HG03571 (cell line): ENCODE results near the gene GNG12.

Experiments used
- ATAC-seq: cut with Tn5 transposase; IDR thresholded peaks from one replicate; pipeline ENCODE4 v1.9.1; 2021; ENCODE audit not compliant: unreplicated experiment

Gene GNG12

DNA sequence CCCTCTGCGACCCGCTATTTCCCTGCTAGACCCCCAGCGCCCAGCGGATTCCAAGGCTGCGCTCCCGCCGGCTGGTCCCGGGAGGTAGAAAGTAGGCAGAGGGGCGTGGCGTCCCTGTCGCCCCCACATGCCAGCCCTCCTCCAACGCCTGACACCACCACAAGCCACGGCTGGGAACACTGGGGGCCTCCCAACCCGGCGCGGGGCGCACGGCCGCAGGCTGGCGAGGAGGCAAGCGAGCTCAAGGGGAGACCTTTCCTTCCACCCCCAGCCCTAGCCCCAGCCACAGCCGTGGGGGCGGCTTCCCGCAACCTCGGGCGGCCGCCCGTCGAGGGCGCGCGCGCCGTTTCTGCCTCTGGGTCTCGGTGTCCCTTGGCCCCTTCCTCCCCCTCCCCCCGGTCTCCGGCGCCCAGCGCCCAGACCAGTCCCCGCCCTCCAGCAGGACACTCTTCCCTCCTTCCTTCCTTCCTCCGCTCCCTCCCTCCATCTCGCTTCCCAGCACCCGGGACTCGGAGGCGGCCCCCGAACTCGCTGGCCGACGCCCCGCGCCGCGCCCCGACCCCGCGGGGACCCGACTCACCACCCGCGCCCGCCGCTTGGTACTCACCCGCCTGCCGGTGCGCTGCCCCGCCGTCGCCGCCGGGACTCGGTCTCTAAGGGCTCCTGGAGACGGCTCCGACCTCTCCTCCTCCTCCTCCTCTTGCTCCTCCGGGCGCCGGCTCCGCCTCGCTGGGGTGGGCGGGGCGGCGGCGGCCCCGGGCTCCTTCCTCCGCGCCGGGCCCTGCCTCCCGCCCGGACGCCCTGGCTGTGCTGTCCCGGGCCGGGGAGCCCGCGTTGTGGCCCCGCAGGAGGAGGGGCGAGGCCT is at the start of gene GNG12:
GNG12 (minus strand) TSS at position 731 of the 865 bp plus-strand sequence. CDS start 125,781 bp downstream, outside the sequence.
- no peak for ATAC-seq

DNA sequence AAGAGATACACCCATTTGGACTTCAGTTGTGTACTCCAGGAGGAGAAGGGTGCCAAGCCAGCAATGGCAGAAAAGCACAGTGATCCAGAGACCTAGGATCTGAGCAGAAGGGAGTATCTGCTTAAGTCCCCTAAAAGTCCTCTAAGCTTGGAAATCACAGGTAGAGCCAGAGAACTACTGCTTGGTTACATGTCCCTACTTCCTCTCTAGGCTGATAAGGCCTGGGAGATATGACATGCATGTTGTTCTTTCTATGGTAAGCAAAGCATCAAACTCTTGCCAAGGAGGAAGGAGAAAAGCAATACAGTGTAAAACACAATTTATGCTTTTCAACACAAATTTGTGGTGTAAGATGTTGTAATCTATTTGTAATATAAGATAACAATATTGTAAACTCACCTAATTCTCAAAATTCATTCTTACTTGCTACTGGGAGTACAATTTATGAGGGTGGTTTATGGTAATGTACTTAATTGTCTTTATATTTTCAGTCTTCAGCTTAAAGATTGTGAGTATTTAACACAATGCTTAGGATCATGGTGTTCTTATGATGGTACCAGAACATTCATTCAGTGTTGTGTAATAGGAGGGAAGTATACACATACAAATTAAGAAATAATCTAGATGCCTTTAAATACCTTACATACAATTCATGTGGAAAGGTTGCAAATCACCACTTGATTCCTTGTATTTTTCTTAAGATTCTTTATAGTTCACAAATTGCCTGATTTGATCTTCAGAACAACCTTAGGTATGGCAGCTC is 49.1 kb upstream of the GNG12 start:
- no peak for ATAC-seq

DNA sequence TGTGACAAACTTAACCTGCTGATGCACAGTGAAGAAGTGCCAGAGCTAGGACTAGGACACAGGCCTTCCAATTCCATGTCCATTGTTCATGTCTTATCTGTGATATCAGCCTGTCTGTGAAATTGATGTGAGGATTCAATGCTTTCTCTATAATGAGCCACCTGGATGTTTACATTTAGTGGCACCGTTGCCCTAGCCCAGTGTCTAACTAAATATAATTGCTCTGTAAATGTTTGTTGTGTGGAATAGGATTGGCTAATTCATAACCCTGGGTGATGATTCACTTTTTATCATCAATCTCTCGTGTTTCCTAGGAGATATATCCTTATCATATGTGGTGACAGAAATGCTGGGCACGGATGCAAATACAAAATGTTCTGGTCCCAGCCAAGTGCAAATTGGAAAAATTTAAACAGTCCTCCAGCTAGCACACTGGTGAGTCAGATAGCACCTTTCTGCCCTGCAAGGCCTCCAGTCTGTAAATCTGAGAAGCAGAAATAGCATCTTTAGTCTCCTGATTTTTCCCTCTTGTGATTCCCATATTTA is 46.9 kb upstream of the GNG12 start:
- ATAC-seq = no peak

DNA sequence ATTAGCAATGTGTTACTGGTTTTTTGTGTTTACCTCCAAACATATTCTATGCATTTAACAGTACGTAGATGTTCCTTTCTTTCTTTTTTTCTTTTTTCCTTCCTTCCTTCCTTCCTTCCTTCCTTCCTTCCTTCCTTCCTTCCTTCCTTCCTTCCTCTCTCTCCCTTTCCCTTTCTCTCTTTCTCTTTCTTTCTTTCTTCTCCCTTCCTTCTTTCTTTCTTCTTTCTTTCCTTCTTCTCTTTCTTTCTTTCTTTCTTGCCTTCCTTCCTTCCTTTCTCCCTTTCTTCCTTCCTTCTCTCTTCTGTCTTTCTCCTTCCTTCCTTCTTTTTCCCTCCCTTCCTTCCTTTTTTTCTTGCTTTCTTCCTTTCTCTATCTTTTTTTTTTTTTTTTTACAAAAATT is 46.2 kb upstream of the GNG12 start:
- no peak for ATAC-seq

DNA sequence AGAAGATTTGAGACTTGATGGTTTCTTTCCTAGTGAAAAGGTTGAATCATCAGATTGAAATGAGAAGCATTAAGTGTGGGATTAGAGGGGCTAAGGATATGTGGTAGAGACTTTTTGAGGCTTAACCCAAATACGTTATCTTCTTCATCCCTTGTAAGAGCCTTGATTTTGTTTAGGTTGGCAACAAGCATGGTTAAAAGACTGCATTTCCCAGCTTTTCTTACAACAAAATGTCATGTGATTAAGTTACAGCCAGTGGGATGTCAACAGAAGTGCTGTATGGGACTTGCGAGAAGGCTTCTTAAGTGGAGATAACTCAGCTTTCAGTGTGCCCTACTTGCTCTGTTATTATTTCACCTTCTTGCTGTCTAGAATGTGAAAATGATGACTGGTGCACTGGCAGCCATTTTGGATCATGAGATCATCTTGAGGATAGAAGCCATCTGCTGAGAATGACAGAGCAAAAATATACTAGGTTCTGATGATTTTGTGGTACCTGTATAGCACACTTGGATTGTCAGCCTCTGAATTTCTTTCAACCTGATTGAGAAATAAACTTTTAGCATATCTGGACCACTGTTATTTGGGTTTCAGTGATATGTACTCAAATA is 41.3 kb upstream of the GNG12 start:
- ATAC-seq = no peak

DNA sequence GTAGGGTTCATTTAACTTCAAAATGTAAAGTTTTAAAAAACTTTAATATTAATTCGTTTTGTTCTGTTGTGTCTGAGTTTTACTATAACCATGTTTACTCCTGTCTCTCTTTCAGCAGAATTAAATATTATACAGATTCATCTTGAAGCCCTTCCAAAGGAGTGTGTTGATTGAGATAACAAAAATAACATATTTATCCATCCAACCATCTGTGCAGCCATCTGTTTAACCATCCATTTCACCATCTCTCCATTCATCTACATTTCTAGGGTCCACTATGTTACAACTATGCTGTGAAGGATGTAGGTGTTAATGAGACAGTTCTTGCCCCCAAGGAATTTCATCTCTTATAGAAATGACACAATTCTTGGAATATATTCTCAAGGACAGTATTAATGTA is 36.0 kb upstream of the GNG12 start:
- ATAC-seq = no peak

DNA sequence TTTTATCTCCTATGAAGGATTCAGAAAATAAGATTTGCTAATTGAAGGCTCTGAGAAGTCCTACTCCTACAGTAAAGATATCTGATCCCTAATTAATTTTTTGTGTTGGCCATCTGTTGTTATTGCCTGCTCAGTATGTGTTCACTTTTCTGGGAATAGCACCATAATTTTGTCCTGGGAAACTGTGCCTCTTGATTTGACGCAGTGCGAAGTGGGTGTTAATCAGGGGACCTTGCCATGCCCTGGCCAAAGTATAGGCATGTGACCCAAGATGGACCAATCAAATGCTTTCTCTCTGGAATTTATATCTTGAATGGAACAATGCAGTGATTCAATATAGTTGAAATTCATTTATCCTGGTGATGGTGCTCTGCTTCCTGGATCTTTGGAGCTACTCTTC is 30.4 kb upstream of the GNG12 start:
- no peak for ATAC-seq

DNA sequence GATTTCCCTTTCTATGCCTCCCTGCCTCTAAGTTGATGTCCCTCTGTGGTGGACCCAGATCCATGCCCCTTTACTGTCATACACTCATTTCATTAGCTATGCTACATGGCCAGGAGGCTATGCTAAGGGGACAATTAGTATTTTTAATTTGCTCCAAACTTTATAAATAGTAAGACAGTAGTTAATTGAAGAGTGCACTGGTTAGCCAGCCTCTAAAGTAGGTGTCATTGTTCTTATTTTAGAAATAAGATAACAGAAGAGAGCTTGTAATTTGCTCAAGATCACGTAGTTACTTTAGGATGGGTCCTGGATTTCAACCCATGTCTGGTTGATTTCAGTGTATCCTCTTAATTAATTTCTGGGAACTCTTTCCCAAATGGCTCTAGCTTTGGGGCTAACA is 29.4 kb upstream of the GNG12 start:
- ATAC-seq = no peak

DNA sequence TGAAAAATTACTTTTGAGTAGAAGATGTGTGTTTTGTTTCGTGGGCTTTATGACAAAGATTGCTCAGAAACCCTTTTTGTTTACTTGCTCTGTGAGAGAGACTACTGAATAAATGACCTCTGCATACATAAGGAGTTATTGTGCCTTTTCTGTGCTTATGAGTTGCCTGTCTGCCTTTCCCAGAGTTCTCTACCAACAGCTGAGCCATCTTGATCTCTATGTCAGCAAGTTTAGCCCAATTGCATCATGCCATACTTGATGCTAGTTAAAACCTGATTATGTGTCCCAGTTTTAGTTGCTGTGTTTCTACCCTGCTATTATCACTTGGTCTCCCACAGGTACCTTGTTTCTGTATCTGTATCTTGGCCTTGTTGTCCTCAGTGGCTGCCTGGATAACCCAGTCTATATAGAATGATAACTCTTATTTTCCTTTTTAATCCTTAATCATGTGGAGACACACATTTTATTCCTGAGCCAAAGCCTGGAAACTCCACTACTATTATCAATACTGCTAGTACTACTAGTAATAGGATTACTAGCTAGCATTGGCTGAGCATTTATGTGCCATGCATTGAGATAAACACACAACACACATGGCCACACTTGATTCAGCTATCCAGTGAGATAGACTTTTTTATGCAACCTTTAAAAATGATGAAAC is 28.7 kb upstream of the GNG12 start:
- no peak for ATAC-seq

DNA sequence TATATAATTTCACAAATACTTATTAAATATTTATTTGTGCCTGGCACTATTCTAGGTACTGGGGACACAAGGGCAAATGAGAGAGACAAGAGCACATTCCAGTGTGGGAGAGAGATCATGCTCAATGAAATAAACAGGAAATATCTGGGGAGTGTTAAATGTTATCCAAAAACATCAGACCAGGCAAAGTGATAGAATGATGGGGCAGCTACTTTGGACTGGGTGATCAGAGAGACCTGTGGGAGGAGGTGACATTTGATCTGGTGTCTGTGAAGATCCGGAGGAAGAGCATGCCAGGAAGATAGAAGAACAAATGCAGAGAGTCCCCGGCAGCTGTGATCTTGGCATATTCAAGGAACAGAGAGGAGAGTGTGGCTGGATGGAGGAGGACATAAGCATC is 27.5 kb upstream of the GNG12 start:
- no peak for ATAC-seq

DNA sequence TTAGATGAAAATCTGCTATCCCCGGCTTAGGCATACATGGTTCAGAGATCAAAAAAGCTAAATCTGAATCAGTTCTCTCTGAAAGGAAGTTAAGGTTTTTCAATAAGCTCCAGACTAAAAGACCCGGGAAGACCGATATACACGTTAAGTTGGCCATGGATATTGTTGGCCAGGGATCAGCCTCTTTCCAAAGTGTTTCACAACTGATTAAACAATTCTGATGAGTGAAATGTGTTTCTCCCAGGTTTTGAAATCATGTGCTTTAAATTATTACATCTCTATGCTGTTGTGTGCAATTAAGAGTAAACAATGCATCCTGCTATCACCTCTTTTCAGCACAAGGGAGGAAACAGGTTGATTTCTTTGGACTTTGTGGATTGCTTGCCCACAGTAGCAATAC is 23.7 kb upstream of the GNG12 start:
- ATAC-seq = no peak

DNA sequence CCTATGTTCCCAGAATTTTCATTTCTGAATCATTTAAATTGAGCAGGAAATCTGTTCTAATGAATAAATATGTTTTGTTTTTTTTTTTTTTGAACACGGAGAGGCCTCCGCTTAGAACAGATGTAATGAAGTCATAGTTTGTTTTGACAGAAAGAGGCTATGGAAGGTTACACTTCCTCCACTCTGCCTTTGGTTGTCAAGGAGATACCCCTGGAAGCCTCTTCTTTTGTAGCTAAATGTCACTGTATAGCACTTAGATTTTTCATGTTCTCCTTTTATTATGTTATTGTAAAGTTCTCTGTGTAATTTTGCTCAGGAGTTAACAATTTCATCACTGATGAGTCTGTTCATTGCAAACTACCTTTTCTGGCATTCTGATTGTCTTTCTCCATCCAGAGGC is 22.7 kb upstream of the GNG12 start:
- no peak for ATAC-seq

DNA sequence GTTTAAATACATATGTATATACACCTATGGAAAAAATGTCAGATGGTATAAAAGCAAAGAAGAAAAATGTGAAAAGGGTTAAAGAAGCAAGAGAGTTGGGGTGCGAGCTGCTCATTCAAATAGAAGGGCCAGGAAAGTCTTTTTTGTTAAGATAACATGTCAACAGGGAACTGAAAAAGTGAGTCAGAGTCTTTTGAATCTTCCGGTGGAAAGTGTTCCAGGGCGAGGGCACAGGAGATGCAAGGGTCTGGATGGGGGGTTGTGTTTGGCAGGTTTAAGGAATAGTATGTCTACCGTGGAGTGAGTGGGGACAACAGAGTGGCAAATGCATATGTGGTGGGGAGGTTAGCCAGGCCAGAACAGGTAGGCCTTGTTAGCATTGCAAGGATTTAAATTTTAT is 22.2 kb upstream of the GNG12 start:
- ATAC-seq = no peak

DNA sequence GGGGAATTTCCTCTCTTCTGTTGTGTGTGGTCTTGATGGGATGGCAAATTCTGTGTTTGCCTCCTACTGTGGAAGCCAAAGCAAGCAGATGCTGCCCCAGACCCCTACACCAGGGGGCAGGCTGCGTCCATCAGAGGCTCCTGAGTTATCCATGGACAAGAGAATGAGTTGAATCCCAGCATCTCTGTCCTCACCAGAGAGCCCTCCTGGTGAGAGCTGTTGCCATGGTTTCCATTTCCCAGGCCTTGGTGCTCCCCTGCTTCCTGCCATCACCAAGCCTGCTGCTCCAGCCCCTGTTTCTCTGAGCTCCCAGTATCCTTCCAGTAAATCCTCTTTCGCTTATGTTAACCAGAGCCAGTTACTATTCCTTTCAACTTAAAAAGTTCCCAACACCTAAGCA is 20.4 kb upstream of the GNG12 start:
- no peak for ATAC-seq

DNA sequence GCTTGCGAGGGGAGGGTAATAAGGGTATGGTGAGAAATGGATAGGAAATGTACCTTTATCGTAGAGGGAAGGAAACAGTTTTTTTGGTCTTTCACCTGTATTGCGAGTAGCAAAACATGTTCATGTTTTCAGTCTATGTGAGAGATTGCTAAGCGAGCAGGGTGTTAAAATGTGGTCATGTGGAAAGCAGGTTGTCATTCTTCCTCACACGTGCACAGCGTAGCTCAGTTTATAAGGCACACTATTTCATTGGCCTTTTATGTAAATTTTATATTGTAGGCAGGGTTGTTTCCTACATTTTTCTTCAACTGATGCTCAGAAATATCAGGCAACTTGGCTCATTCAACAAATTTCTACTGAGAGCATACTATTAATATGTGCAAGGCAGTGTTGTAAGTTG is 18.5 kb upstream of the GNG12 start:
- ATAC-seq = no peak

DNA sequence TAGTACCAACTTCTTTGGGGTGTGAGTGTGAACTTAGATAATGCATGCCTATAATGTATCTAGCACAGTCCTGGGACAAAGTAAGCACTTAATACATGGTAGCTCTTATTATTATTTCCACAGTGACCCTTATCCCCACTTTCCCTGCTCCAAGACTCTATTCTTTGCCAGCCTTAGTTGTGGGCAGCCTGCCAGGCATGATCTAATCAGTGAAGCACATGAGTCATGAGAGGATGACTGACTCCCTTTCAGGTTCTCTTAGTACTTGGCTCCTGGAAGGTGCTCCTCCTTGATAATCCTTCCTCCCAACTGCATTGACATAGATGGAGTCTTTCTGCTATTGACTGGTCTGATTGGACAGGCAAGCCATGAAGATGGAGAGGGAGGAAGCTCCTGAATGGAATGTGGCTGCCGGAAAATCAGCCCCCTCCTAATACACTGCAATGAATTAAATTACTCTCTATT is 17.4 kb upstream of the GNG12 start:
- no peak for ATAC-seq

DNA sequence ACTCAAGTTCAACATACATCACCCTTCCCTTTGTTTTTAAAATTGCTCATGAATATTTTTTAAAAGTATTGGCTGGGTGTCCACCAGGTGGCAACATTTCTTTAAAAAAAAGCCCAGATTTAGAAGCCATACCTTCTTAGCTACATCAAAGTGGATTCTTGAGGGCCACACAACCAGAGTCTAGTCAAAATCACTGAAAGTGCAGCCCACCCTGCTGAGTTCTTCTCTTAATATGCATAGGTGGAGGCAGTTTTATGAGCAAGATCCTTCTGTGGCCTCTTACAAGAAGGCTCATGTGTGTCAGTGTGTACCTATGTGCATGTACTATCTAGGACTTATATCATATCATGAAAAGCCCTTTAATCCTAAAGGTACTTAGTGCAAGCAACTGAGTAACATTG is 16.9 kb upstream of the GNG12 start:
- no peak for ATAC-seq

DNA sequence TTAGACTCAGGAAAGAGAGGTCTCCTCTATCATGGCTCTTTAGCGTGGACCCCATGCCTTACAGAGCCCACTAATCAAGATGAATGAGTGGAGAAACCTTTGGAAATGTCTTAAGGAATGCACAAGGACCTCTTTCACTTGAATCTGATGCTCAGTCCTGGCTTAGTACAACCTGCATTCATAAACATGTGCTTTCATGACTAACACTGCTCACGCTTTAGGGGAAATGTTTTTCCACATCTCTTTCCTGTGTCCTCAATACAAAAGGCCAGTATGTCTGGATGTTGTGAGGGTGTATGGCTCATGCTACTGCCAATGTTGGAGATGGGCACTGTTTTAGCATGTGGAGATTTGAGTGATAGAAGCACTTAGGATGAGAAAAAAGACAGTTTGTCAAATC is 14.2 kb upstream of the GNG12 start:
- no peak for ATAC-seq

DNA sequence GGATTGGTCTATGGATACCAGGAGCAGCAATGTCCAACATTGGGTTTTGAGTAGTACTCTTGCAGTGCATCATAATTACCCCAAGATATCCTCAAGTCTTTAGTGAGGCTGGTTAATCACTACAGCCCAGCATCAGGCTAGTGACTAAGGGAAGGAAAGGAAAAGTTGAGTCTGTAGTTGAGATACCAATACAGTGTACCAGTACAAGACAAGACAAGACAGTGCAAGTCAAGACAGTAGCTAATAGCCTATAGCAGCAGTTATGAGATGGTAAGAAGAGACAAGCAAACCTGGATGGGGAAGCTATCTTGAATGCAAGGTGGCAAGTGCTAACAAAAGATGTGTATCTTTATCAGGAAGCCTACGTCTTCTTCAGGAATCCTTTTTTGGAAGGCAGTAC is 13.3 kb upstream of the GNG12 start:
- no peak for ATAC-seq

DNA sequence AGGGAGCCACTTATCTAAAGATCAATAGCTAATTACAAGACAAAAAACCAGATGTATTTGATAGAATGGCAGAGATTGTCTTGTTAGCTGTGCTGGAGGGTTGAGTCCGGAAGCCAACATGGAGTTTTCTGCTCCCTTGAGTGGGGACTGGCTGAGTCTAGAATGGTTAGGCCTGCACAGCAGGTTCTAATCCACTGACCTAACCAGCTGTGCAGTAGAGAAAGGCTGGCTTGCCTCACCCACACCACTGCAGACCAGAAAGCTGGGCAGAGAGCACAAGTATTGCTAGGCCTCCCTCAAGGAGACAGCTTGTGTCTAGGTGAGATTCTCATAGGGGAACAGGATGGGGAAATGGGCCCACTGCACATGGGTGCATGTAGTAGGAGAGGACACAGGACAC is 11.7 kb upstream of the GNG12 start:
- ATAC-seq = no peak

DNA sequence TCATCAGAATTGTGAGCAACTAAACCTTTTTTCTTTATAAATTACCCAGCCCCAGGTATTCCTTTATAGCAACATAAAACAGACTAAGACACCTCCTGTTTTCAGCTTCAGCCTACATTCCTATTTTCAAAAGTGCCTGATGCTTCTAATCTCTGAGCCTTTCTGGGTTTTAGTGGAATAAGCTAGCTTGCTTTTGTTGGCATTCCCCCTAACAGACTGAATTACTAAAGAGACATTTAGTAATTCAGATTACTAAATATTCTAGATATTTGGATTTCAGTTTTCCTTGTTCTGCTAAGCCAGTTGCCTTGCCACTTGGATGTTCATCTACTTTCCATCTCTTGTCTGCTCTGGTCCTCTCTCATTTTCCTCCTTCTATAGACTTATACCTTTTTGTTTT is 10.5 kb upstream of the GNG12 start:
- ATAC-seq = no peak
